DMS153 treated with DMSO at 0.1 percent for 48 hours (cell line): ENCODE data around the gene LGR5.
"Not testable (repeated sequence)": the region's sequence is repeated elsewhere in the genome, so short reads cannot be mapped to it uniquely, and the experiment has no call there.

ENCODE experiments used
- DNase-seq: peaks from one replicate; lab custom pipeline; 2025; ENCODE audit not compliant: unreplicated experiment; lab: John Stamatoyannopoulos, UW

Gene LGR5

DNA sequence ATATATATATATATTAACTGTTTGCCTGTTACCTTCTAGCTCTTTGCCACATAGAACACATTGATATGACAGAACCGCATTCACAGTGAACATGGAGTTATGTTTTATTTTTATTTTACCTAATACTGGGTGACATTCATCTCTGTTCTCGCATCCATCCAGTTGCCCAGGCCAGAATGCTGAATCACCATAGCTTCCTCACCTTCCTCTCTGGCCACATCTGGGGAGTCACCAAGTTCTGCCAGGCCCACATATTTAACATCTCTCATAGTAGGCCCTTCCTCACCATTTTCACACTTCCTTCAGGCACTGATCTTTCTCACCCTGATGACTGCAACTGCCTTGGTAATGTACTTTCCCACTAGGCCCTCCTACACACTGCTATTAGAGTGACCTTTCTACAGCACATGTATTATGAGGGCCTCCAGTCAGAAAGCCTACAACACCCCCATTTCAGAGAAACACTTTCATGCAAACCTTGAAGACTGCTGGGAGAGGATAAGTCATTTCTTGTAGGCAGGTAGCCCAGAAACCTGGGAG is 106.8 kb downstream of the LGR5 start:
- no peak for DNase-seq

- DNase-seq = no peak
Observed at GRCh38 chr12:71548893-71549292, 109.3 kb downstream of the LGR5 start.

DNA sequence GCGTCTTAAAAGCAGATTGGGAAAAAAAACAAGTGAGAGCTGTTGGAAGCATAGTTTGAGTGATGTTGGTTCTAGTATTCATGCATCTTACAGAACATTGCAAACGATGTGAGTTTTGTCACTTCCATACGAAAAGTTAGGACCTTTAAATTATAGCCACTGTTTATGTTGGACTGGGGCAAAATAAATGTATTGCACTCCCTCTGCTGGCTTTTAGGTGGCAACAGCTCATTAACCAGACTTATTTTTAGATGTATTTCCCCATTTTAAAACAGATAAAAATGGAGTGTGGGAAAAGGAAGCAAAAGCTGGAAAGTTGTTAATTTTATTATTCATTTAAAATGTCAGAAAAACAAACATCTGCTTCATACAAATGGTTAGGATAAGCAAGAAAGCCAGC is 111.9 kb downstream of the LGR5 start:
- DNase-seq = peak; percentile 13

GRCh38 chr12:71552728-71553501 is 113.3 kb downstream of the LGR5 start:
- DNase-seq = no peak

- no peak for DNase-seq
Observed at GRCh38 chr12:71555191-71555590, 115.6 kb downstream of the LGR5 start.

- not testable (repeated sequence) for DNase-seq
Observed at GRCh38 chr12:71555789-71556188, 116.2 kb downstream of the LGR5 start.

DNA sequence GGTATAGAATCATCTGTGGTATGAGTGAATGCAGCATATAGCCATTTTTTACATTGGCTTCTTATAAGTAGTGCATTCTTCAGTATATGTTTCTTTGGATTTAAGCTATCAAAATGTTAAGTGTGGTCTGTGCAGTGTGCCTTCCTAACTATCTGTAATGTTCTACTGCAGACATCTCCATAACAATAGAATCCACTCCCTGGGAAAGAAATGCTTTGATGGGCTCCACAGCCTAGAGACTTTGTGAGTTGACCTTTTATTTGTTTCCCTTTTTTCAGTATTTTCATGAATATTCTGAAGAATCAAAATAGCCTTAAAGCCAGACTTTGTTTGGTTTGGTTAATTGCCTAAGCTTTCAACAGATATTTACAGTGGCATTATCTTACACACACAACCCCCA is 116.8 kb downstream of the LGR5 start:
- no peak for DNase-seq

- no peak for DNase-seq
Observed at GRCh38 chr12:71556875-71557274, 117.3 kb downstream of the LGR5 start.

GRCh38 chr12:71558445-71558844 is 118.8 kb downstream of the LGR5 start:
- no peak for DNase-seq

DNA sequence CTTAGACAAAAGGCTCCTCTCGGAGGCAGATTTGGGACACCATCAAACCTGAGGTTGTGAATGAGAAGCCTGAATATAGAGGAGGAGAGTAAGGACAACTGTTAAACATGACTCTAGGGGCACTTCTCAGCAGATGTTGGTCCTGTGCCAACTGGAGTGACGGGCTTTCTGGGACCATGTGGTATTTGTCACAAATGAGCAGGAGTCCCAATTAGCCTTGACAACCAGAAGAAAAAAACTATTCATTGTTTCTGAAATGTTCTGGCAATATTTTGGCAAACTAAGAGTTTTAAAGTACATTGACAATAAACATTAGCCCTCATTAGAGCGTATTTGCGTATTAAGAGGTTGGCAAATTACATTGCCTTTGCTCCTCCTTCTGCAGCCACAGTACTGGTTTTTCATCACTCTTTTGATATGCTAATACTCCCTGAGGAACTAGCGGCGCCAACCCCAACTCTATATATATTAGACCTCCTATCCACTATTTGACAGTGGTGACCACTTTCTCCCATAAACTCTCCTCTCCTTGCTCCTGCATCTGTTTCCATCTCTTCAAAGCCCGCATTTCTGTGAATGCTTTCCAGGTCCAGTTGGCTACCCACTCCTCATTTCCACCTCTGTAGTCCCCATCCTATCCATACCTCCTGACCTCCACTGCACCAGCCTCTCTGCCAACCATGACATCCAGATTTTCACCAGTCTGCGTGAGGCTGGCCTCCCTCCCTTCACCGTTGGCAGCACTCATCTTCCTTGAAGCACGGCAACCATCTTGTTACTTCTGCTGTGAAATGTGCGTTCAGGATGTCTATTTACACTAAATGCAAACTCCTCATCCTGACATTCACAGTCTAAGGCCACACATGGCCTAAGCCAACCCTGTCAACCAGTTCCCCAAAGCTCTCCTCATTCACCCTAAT is 123.3 kb downstream of the LGR5 start:
- DNase-seq = no peak

DNA sequence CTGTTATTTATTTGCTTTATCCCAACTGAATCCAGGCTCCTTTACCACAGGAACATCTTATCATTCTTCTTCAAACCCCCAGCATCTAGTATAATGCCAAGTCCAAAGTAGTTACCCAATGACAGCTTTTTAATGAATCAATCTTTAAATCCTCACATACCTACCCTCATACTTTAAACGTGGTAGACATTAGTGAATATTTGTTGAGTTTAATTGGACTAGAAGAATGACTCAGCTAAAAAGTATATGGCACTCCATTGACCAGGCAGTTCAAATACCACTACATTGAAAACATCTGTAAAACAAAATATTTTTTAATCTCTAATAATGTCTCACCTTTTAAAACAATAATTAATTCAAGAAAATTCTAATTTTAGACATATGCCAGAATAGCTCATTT is 125.9 kb downstream of the LGR5 start:
- no peak for DNase-seq

GRCh38 chr12:71566655-71567054 is 127.1 kb downstream of the LGR5 start:
- no peak for DNase-seq

GRCh38 chr12:71567537-71567936 is 127.9 kb downstream of the LGR5 start:
- DNase-seq = no peak

GRCh38 chr12:71569885-71570284 is 130.3 kb downstream of the LGR5 start:
- not testable (repeated sequence) for DNase-seq

- DNase-seq = no peak
Observed at GRCh38 chr12:71576496-71576895, 136.9 kb downstream of the LGR5 start.

DNA sequence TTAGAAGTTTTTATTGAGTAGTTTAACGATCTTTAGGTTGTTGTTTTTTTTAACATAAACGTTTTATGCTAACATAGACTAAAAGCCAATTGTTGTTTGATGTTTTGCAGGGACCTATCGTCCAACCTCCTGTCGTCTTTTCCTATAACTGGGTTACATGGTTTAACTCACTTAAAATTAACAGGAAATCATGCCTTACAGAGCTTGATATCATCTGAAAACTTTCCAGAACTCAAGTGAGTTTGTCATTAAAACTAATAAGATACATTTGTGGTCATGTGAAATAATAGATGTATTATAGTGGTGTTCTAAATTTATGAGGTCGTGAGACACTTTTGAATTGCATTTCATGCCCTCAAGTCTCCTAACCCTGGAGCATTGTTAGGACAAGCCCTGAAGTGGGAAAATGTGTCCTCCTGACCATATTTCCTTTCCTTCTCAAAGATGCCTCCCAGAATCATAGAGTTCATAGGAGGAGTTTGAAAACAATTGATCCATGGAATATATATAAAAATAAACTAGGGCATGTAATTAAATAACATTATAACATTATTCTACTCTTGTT is 139.2 kb downstream of the LGR5 start:
- no peak for DNase-seq

GRCh38 chr12:71581206-71581605 is 141.6 kb downstream of the LGR5 start:
- DNase-seq = no peak

DNA sequence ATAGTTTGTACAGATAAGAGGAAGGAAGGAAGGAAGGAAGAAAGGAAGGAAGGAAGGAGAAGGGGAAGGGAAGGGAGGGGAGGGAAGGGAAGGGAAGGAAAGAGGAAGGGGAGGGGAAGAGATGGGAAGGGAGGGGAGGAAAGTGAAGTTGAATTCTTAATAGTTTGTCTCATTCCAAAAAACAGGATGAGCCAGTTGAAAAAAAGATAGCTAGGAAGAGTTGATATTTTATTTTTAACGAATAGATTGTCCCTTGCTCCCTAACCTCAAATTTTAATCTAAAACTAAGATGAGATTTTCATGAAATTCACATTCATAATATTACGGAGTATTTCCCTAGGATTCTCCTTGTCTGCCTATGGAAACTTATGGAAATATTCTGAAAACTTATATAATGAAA is 143.3 kb downstream of the LGR5 start:
- no peak for DNase-seq

GRCh38 chr12:71584356-71584755 is 144.8 kb downstream of the LGR5 start:
- DNase-seq = no peak

- no peak for DNase-seq
Observed at GRCh38 chr12:71585218-71585617, 145.6 kb downstream of the LGR5 start.

- no peak for DNase-seq
Observed at GRCh38 chr12:71587012-71587411, 147.4 kb downstream of the LGR5 start.

- no peak for DNase-seq
Observed at GRCh38 chr12:71589478-71589881, 149.9 kb downstream of the LGR5 start.
